ENCODE results near the gene RBMS3. TPM values are rescaled to one million over a fixed set of nuclear protein-coding genes. Genes with fewer than 3 reads are reported as not detected.

Gene RBMS3
- total and polyA plus RNA-seq, 2 experiments from 2014 or later: 34.9 to 37.1 TPM

DNA sequence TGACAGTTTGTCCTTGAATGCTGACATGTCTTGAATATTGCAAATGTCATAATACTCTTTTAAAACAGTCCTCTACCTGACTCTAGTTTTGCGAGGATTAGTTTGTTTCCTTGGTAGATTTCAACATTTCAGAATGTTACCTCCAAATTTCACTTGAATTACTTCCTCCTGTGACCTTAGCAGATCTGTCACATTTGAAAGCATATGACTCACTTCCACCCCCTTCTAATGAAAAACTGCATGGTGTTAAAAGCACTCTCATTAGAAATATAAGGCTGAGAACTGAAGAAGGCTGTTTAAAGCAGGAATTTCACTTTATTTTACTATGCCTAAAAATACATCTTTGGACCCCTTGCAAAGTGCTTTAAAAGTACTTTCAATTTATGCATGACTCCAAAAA is 726.8 kb downstream of the RBMS3 start:
- 87% methylated on average over 1 of the region's 1 CpG for WGBS (ENCODE audit: low lambda C conversion rate, missing lambda C conversion rate)
- Histone ChIP-seq H3K9me2 (replicated peaks; ENCODE audit: insufficient read depth) (no peaks in the 10 kb centered on the region), H3K36me3 (replicated peaks; ENCODE audit: insufficient read depth, low read depth) (no peaks in the 10 kb centered on the region), H2AFZ (no peak overlapping the region), H3K9me3 (ENCODE audit: low read depth) (no peaks in the 10 kb centered on the region), H3K79me2 (no peaks in the 10 kb centered on the region), H3K27me3 (no peaks in the 10 kb centered on the region), H3K4me2 (no peak overlapping the region), H3K27ac (no peak overlapping the region), H4K20me1 (ENCODE audit: insufficient read depth, poor library complexity, severe bottlenecking) (no peaks in the 10 kb centered on the region), H3K4me1 (ENCODE audit: insufficient read depth) (no peaks in the 10 kb centered on the region), H3K4me3 (no peak overlapping the region)
- no peak for DNase-seq (ENCODE audit: low spot score)
- no peak for TF ChIP-seq EZH2phosphoT487 (IDR thresholded peaks at IDR 0.05; ENCODE audit: low read depth, severe bottlenecking, unreplicated experiment)
- TF ChIP-seq, protein P1, sequence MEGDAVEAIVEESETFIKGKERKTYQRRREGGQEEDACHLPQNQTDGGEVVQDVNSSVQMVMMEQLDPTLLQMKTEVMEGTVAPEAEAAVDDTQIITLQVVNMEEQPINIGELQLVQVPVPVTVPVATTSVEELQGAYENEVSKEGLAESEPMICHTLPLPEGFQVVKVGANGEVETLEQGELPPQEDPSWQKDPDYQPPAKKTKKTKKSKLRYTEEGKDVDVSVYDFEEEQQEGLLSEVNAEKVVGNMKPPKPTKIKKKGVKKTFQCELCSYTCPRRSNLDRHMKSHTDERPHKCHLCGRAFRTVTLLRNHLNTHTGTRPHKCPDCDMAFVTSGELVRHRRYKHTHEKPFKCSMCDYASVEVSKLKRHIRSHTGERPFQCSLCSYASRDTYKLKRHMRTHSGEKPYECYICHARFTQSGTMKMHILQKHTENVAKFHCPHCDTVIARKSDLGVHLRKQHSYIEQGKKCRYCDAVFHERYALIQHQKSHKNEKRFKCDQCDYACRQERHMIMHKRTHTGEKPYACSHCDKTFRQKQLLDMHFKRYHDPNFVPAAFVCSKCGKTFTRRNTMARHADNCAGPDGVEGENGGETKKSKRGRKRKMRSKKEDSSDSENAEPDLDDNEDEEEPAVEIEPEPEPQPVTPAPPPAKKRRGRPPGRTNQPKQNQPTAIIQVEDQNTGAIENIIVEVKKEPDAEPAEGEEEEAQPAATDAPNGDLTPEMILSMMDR (IDR thresholded peaks at IDR 0.05; ENCODE audit: poor library complexity): no peak
- no peak for TF ChIP-seq EZH2 (IDR thresholded peaks at IDR 0.05; ENCODE audit: borderline replicate concordance)

DNA sequence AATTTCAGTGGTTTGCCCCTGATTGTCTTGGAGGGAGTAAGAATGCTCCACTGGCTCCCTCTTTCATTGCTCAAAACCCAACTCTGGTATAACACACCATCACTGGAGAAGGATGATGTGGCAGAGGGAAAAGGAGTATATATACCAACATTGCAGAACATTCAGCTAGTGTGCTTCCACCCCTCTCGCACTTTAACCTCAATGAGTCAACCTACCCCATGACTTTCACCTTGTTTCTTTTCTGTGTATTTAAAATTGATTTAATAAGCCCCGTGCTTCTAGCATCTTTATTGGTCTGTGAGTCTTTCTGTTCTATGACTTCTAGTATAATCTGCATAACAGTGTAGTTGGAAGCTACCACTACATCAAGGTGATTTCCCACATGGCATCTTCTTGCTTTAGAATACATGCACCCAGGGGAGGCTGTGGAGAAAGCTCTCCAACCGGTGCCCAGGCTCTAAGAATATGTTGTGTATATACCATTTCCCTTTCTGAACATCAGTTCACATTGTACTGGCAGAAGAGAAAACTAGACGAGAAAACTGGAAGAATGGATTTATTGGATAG is 730.4 kb downstream of the RBMS3 start:
- H3K4me1 ChIP-seq (ENCODE audit: insufficient read depth): no peaks in the 10 kb centered on the region
- no peaks in the 10 kb centered on the region for H3K9me2 ChIP-seq (replicated peaks; ENCODE audit: insufficient read depth)
- no peak for DNase-seq (ENCODE audit: low spot score)
- H3K36me3 ChIP-seq (replicated peaks; ENCODE audit: insufficient read depth, low read depth): no peaks in the 10 kb centered on the region
- no peaks in the 10 kb centered on the region for H3K27me3 ChIP-seq
- H3K4me3 ChIP-seq: no peak overlapping the region
- no peak for TF ChIP-seq EZH2phosphoT487 (IDR thresholded peaks at IDR 0.05; ENCODE audit: low read depth, severe bottlenecking, unreplicated experiment)
- TF ChIP-seq, protein P1 (IDR thresholded peaks at IDR 0.05; ENCODE audit: poor library complexity): no peak
- TF ChIP-seq EZH2 (IDR thresholded peaks at IDR 0.05; ENCODE audit: borderline replicate concordance): no peak
- no peak overlapping the region for H2AFZ ChIP-seq
- H3K9me3 ChIP-seq (ENCODE audit: low read depth): no peaks in the 10 kb centered on the region
- H3K27ac ChIP-seq: no peak overlapping the region
- no peaks in the 10 kb centered on the region for H4K20me1 ChIP-seq (ENCODE audit: insufficient read depth, poor library complexity, severe bottlenecking)
- WGBS (ENCODE audit: low lambda C conversion rate, missing lambda C conversion rate): 97% methylated on average over 4 of the region's 4 CpGs
- H3K79me2 ChIP-seq: no peaks in the 10 kb centered on the region
- no peak overlapping the region for H3K4me2 ChIP-seq

DNA sequence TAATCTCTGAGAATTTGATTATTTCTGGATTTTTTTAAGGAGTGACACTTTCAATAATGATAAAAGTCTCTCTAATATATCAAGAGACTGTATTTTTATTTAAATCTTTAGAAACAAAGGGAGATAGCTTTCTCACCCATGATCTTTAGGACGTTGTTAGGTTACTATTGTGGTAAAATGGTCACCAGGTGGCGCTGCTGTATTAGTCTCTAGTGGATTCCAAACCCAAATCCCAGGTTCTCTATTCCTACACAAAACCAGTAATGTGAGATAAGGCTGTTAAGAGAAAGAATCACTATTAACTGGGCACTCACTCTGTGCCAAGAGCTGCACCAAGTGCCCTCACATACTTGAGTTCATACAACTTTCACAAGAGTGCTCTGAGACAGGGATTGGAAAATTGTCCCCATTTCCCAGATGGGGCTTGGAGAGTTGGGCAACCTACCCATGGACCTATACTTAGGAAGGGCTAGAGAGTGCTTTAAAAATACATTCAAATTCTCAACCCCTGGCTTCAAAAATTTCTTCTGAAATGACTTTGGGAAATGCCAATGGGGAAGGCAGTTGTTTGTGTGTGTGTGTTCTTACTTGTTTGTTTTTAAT is 732.2 kb downstream of the RBMS3 start:
- no peak overlapping the region for H3K4me3 ChIP-seq
- no peak overlapping the region for H3K4me2 ChIP-seq
- H3K4me1 ChIP-seq (ENCODE audit: insufficient read depth): no peaks in the 10 kb centered on the region
- no peaks in the 10 kb centered on the region for H3K9me3 ChIP-seq (ENCODE audit: low read depth)
- no peaks in the 10 kb centered on the region for H4K20me1 ChIP-seq (ENCODE audit: insufficient read depth, poor library complexity, severe bottlenecking)
- WGBS (ENCODE audit: low lambda C conversion rate, missing lambda C conversion rate): 0% methylated on average over 2 of the region's 2 CpGs
- H3K27ac ChIP-seq: no peak overlapping the region
- H3K27me3 ChIP-seq: no peaks in the 10 kb centered on the region
- H3K36me3 ChIP-seq (replicated peaks; ENCODE audit: insufficient read depth, low read depth): no peaks in the 10 kb centered on the region
- no peak overlapping the region for H2AFZ ChIP-seq
- H3K9me2 ChIP-seq (replicated peaks; ENCODE audit: insufficient read depth): no peaks in the 10 kb centered on the region
- DNase-seq (ENCODE audit: low spot score): peak; percentile 87
- TF ChIP-seq, protein P1 (IDR thresholded peaks at IDR 0.05; ENCODE audit: poor library complexity): peak; percentile 72
- TF ChIP-seq EZH2phosphoT487 (IDR thresholded peaks at IDR 0.05; ENCODE audit: low read depth, severe bottlenecking, unreplicated experiment) (no peak), EZH2 (IDR thresholded peaks at IDR 0.05; ENCODE audit: borderline replicate concordance) (no peak)
- H3K79me2 ChIP-seq: no peaks in the 10 kb centered on the region

Measured in hepatocyte (in vitro differentiated cells).